Choroid plexus epithelial cell (primary cell): ENCODE data around the gene IRF2.

ENCODE experiments used
- DNase-seq: peaks from one replicate; pipeline ENCODE4 v3.0.0-alpha.2; 2010; ENCODE audit warnings: low read depth
- H3K4me3 ChIP-seq: 2 replicates; pipeline ENCODE4 v1.5.1; 2011; ENCODE audit warnings: low read depth, mild to moderate bottlenecking, control low read depth, low read length, moderate library complexity
- CTCF ChIP-seq: conservative IDR thresholded peaks from 2 replicates; pipeline ENCODE4 v1.5.1; 2011; ENCODE audit warnings: low read depth, mild to moderate bottlenecking, control low read depth, inconsistent platforms, low read length, moderate library complexity

IRF2 gene

GRCh38 chr4:184459413-184459812, 14.9 kb downstream of the IRF2 start:
- peak; percentile 65 for DNase-seq
- TF ChIP-seq CTCF: no peak
- no peak overlapping the region for H3K4me3 ChIP-seq

- H3K4me3 ChIP-seq: no peak overlapping the region
- TF ChIP-seq CTCF: no peak
- DNase-seq: no peak
Observed at GRCh38 chr4:184457535-184458249, 16.7 kb downstream of the IRF2 start.

GRCh38 chr4:184456337-184456736, 18.0 kb downstream of the IRF2 start:
- TF ChIP-seq CTCF: no peak
- no peak overlapping the region for H3K4me3 ChIP-seq
- no peak for DNase-seq

GRCh38 chr4:184455299-184455698, 19.1 kb downstream of the IRF2 start:
- no peak overlapping the region for H3K4me3 ChIP-seq
- DNase-seq: no peak
- TF ChIP-seq CTCF: no peak

GRCh38 chr4:184453365-184454160, 20.8 kb downstream of the IRF2 start:
- H3K4me3 ChIP-seq: no peak overlapping the region
- DNase-seq: peak; percentile 94
- no peak for TF ChIP-seq CTCF

GRCh38 chr4:184452740-184453139, 21.6 kb downstream of the IRF2 start:
- DNase-seq: no peak
- TF ChIP-seq CTCF: no peak
- no peak overlapping the region for H3K4me3 ChIP-seq
